NCI-H1048 (cell line): Measurements from ENCODE around the gene SUMO2.
A peak's percentile ranks its signal among the peaks of the same experiment; 100 is the strongest.
"Not testable (repeated sequence)": the region's sequence is repeated elsewhere in the genome, so short reads cannot be mapped to it uniquely, and the experiment has no call there.

ENCODE experiments used
- DNase-seq: peaks from one replicate; lab custom pipeline; 2025; lab: John Stamatoyannopoulos, UW

Gene SUMO2

DNA sequence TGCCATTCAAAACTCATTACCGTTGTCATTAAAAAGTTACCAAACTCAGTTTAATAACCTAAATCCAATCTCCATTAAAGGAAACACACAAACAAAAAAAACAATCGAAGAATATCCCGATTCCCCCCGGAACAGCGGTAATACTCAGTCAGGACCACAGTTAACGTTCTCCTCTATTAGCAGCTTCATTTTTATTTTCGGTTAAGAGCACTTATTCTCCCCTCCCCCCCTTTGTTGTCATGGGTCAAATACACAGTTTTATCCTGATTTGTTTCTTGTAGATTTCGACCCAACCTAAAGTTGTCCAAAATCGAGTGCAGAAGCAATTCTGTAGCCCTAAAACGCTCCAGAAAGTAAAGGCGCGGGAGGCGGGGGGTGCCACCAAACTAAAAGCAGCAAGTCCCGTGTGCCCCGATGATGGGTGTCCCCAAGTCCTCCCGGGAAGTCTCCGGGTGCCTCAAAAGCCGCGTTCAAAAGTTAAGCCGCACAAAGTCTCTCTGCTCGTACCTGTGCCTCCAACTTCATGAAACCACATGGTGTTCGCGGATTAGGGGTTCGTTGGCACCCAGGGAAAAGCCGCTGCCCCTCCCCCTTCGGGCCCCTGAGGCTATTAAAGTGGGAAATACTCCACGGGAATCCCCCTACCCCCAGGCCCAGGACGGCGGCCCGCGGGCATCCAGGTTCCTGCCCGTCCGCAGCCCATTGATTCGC lies 996 bp downstream of the SUMO2 start:
- DNase-seq = no peak

DNA sequence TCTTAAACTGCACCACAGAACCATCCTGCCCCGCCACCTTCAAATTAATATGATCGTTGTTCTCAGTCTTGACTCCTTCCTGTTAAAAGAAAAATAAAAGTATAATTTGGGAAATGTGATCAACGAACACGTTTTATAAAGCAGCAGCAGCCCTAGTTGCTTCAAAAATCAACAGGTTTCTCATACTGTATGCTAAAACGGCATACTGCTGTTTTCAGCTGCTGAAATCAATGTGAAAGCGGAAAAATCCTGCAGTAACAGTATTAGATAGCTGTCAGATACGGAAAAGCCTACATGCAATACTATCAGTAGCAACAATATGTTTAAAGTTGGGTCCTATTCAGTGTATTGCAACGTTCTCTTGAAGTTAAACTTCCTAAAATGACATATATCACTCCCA lies 1.6 kb downstream of the SUMO2 start:
- no peak for DNase-seq

GRCh38 chr17:75178453-75178852 lies 4.3 kb downstream of the SUMO2 start:
- DNase-seq = no peak

DNA sequence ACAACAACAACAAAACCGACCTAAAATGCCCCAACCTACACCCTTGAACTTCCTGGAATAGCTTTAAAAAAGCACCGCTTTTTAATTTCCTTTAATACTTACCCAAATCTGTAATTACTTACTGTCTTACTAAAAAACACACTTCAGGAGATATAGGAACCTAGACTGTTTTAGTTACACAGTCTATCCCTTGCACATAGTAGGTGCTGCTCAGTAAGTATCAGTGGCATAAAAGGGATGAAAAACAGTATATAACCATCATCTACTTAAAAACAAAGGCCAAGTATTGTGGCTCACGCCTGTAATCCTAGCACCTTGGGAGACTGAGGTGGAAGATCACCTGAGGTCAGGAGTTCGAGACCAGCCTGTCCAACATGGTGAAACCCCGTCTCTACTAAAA lies 6.1 kb downstream of the SUMO2 start:
- no peak for DNase-seq

GRCh38 chr17:75174996-75175395 lies 7.8 kb downstream of the SUMO2 start:
- DNase-seq = no peak

GRCh38 chr17:75173526-75173925 lies 9.2 kb downstream of the SUMO2 start:
- DNase-seq = no peak

DNA sequence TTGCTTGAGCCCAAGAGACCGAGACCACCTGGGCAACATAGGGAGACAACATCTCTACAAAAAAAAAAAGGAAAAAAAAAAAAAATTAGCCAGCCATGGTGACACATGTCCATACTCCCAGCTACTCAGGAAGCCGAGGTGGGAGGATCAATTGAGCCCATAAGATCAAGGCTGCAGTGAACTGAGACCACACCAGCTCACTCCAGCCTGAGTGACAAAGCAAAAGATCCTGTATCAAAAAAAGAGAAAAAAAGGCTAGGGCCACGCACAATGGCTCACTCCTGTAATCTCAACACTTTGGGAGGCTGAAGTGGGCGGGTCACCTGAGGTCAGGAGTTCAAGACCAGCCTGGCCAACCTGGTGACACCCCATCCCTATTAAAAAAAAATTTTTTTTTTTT lies 13.8 kb downstream of the SUMO2 start:
- DNase-seq = no peak

GRCh38 chr17:75164606-75165005 lies 18.2 kb downstream of the SUMO2 start:
- DNase-seq = not testable (repeated sequence)

DNA sequence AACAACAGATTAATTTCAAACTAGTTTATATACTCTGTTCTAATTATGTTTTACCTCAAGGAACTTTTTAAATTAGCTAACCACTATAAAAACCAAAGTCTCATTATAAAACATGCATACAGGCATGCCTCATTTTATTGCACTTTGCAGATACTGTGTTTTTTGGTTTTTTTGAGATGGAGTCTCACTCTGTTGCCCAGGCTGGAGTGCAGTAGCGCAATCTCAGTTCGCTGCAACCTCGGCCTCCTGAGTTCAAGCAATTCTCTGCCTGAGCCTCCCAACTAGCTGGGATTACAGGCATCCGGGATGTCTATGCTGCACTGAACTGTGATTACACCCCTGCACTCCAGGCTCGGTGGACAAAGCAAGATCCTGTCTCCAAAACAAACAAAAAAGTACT lies 19.7 kb downstream of the SUMO2 start:
- DNase-seq = no peak

DNA sequence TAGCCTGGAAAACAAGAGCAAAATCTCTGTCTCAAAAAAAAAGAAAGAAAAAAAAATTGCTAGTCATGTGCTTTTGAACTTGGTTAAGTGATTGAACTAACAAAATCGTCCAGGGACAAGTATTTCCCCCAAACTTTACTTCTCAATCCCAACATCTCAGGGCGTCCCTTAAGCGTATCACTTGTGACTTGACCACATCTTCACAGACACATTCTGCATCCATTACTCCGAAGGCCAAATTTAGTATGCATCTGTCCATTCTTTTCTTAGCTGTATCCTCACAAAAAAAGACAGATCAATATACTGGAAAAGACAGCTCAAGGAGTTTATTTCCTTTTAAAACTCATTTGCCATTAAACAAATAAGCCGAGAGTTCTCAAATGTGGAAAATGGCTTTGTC lies 22.5 kb downstream of the SUMO2 start:
- DNase-seq = no peak

- DNase-seq = no peak
Measured at GRCh38 chr17:75159196-75160031, 23.3 kb downstream of the SUMO2 start.

DNA sequence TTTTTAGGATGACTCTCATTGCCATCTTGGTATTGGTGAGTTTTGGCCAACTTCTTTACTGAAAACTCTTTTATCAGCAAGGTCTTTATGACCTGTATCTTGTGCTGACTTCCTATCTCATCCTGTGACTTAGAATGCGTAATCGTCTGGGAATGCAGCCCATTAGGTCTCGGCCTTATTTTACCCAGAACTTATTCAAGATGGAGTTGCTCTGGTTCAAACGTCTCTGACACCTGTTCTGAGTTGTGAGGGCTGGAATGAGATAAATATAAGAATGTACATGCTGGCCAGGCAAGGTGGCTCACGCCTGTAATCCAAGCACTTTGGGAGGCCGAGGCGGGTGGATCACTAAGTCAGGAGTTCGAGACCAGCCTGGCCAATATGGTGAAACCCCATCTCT lies 24.3 kb downstream of the SUMO2 start:
- not testable (repeated sequence) for DNase-seq

DNA sequence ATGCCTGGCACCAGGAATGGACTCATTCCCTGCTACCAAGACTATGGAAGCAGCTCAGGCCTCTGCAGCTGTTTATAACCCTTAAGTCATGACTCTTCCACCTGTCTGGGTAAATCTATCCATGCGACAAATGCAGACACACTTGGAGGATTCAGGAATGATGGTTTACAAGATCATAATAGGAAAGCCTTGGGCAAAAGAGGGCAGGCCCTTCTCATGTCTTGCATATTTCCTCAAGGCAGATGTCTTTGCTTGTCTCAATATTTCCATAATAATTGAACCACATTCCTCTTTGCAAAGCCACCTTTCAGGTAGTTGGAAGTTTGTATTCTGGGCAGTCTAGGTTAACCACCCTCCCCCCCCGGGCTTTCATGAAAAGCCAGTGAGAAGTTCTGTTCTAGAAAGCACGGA lies 27.6 kb downstream of the SUMO2 start:
- no peak for DNase-seq

- DNase-seq = peak; percentile 99
Measured at GRCh38 chr17:75154195-75155106, 28.3 kb downstream of the SUMO2 start, which contains the start of gene JPT1. Gene JPT1, minus strand, starts transcription at chr17:75154512. Its CDS starts 115 bp downstream, at chr17:75154397.

DNA sequence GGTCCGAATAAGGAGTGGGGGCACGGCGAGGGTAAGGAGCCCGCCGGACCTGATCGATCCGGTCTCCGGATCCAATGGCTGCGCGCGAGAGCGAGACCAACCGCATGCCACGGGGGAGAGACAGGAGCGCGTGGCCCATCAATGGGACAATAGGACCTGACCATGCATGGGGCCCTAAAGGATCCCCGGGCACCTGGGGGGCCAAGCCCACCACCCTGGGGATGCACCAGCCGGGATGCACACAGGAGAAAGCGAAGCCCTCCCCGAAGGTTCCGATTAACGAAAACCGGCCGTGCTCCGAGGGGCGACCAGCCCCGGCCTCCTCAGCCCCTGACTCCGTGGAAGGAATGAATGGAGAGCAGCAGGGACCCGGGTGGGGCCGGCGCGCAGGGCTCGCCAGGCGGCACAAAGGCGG lies 29.0 kb downstream of the SUMO2 start:
- DNase-seq = no peak

DNA sequence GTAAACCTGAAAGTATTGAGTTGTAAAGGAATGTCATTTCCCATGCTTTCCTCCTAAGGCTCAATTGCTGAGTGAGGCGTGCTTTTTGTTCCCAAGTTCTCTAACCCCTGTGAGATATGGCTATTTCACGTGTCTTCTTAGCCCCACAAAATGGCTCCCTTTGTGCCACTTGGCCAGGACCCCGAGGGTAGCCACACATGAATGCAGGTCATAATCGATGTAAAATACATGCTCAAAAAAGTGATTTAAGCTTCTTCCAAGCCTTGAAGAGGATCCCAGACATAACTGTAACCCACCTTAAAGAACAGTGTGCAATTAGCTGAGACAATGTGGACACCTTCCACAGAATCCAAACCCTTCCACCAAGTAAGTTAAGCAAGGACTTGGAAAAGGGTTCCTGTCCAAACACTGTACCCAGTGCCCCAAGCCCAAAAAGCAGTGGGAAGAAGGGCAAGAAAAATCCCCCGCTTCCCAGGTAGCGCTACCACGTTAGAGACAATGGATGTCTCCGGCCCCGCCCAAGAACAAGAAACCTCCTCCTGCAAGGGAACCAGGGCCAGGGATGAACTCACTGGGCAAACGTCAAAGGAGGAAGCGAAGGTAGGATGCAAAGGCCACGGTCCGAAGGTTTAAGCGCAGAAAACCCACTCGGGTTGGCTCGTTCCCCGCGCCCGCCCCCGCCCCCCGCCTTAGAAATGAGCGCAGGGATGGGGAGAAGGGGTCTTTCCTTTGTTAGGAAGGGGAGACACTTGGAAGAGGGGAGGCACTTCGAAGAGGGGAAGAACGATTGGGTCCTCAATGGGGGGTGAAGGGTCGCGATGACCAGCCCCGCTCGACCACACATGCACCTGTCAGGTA lies 29.6 kb downstream of the SUMO2 start:
- DNase-seq = no peak

- DNase-seq = no peak
Measured at GRCh38 chr17:75152523-75152921, 30.2 kb downstream of the SUMO2 start.

GRCh38 chr17:75151930-75152329 lies 30.8 kb downstream of the SUMO2 start:
- no peak for DNase-seq

DNA sequence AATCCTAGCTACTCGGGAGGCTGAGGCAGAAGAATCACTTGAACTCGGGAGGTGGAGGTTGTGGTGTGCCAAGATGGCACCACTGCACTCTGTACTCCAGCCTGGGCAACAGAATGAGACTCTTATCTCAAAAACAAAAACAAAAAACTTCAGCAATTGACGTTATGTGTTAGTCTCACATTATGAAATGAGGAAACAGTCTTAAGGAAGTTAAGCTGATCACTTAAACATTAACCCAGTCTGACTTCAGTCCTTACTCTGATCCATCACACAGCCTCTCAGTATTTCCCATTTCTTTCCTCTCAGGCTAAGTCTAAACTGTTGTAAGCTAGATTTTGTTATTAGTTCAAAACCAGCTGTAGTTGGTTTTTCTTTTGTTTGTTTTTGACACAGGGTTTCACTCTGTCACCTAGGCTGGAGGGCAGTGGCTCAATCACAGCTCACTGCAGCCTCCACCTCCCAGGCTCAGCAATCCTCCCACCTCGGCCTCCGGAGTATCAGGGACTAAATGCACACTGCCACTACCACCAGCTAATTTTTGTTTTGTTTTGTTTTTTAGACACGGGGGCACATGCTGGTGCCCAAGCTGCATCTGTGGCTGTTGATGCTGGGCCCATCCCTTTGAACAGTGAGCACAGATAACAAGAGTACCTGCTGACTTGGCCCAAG lies 34.7 kb downstream of the SUMO2 start:
- no peak for DNase-seq

- DNase-seq = no peak
Measured at GRCh38 chr17:75146592-75146991, 36.2 kb downstream of the SUMO2 start.
